Measurements from ENCODE around the gene KANK3. TPM values are rescaled to one million over a fixed set of nuclear protein-coding genes. Genes with fewer than 3 reads are reported as not detected.

The KANK3 gene
- 1.0 TPM for polyA plus RNA-seq (2012; ENCODE audit: insufficient read length, low read depth)

DNA sequence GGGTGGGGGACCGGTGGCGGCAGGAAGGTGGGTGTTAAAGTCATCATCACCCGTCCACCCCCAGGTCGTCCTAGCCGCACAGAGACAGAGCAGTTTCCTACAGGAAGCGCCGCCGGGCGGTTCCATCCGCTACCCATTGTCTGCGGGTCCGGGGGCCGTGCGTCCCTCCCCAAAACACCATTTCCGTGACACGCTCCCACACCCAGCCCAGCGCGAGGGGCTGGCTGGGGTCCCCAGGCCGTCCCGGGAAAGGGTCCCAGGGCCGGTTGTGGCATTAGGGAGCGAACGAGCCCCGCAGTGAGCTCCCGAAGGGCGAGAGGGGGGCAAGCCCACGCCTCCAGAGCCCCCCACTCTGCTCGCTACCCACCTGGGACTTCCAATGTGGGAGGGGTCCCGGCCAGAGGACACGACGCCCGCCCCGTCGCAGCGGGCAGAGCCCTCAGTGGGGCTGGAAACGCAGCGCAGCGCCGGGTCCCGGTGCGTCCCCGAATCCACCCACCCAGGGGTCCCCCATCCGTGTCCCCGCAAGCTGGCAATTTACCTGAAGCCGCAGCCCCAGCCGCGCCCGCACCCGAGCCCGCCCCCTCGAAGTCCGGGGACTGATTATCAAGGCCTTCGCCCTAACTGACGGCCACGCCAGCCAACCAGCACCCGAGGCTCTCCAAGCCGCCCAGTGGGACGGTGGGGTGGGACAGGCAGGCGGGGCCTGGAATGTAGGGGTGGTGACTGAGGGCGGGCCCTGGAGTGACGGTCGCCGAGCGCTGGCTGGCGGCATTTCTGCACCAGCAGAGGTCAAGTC, at the start of gene KANK3:
Gene KANK3, minus strand, starts transcription at position 579 of the 799 bp plus-strand sequence. CDS start 5,434 bp downstream, outside the sequence.
- TF ChIP-seq TAF1 (IDR thresholded peaks at IDR 0.05; ENCODE audit: borderline replicate concordance, insufficient read depth, low read length) (no peak), SIN3A (IDR thresholded peaks at IDR 0.05; ENCODE audit: borderline replicate concordance, insufficient read depth, low read length) (no peak), POLR2AphosphoS5 (IDR thresholded peaks at IDR 0.05; ENCODE audit: low read depth, low read length) (no peak), FOXP2 (optimal IDR thresholded peaks at IDR 0.05; ENCODE audit: borderline replicate concordance, extremely low read depth, extremely low read length, insufficient read depth) (no peak), REST (IDR thresholded peaks at IDR 0.05; ENCODE audit: insufficient read depth in 1 of 2, low read depth in 2 of 2, low read length in 2 of 2) (no peak)

DNA sequence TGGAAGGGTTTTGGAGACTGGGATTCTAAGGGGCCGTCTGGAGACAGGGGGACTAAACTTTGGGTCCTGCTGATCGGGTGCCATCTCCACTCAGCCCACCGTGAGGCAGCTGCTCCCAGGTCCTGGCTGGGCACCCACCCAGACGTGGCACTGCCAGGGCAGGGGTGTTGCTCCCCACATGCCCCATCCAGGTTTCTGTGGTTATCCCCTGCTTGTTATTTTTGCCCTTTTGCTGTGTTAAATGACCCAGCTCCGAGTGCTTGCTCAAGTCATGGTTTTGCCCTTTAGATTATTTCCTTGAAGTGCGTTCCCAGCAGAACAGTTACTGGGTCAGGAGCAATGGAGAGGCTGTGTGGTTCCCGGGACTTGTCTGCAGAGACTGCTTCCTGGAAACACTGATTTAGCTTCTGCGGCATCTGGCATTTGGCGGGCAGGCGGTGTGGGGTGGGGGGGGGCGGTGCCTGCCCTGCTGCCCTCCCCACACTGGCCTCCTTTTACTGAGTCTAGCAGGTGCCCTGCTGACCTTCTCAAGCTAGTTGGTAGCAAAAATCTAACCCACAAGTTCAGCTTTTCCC, 49.0 kb upstream of the KANK3 start:
- no peak for TF ChIP-seq POLR2AphosphoS5 (IDR thresholded peaks at IDR 0.05; ENCODE audit: low read depth, low read length)

GRCh38 chr19:8391198-8392016, 48.3 kb upstream of the KANK3 start:
- TF ChIP-seq FOXP2 (optimal IDR thresholded peaks at IDR 0.05; ENCODE audit: borderline replicate concordance, extremely low read depth, extremely low read length, insufficient read depth), result no peak
- no peak for TF ChIP-seq TAF1 (IDR thresholded peaks at IDR 0.05; ENCODE audit: borderline replicate concordance, insufficient read depth, low read length)
- TF ChIP-seq POLR2AphosphoS5 (IDR thresholded peaks at IDR 0.05; ENCODE audit: low read depth, low read length), result no peak
- TF ChIP-seq REST (IDR thresholded peaks at IDR 0.05; ENCODE audit: insufficient read depth in 1 of 2, low read depth in 2 of 2, low read length in 2 of 2), result no peak
- no peak for TF ChIP-seq SIN3A (IDR thresholded peaks at IDR 0.05; ENCODE audit: borderline replicate concordance, insufficient read depth, low read length)

GRCh38 chr19:8390617-8390981, 47.5 kb upstream of the KANK3 start:
- TF ChIP-seq POLR2AphosphoS5 (IDR thresholded peaks at IDR 0.05; ENCODE audit: low read depth, low read length) (0 out of 2 replicates have a peak, but pooled peaks have one; percentile 15), SIN3A (IDR thresholded peaks at IDR 0.05; ENCODE audit: borderline replicate concordance, insufficient read depth, low read length) (no peak)

DNA sequence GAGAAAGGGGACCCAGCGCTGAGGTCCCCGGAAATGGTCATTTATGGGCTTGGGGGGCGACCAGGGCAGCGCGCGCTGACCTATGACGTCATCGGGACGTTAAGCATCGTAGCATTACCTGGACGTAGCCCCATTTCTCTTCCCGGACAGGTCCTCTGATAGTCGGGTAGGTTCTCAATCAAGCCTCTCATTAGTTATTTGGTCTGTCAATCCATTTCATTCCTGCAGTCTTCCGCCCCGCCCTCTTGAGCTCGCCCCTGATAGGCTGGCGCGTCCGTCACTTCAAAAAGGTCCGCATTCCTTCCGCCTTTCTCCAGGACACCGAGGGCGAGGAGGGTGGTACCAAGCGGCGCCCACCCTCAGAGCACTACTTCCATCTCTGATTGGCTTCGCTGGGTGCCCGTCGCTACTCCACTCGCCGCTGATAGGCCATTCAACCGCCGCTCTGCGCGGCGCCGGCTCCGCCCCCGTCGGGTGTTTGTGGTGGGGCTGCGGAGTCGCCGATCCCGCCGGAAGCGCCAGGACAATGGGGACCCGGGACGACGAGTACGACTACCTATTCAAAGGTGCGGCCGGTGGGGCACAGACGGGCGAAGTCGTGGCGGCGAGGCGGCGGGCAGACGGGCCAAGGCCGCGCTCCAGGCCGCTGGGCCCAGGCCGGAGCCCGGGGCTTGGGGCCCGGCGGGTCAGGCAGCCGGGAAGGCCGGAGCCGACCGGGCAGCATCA, 47.0 kb upstream of the KANK3 start, which contains the start of gene RAB11B:
Gene RAB11B, plus strand, starts transcription at position 470 of the 726 bp plus-strand sequence. Its CDS starts 57 bp downstream, at position 527.
- TF ChIP-seq REST (IDR thresholded peaks at IDR 0.05; ENCODE audit: insufficient read depth in 1 of 2, low read depth in 2 of 2, low read length in 2 of 2) (no peak), FOXP2 (optimal IDR thresholded peaks at IDR 0.05; ENCODE audit: borderline replicate concordance, extremely low read depth, extremely low read length, insufficient read depth) (peak; percentile 13), POLR2AphosphoS5 (IDR thresholded peaks at IDR 0.05; ENCODE audit: low read depth, low read length) (peak; percentile 18; the same call in 1 of the 2 replicates), SIN3A (IDR thresholded peaks at IDR 0.05; ENCODE audit: borderline replicate concordance, insufficient read depth, low read length) (0 out of 2 replicates have a peak, but pooled peaks have one; percentile 20), TAF1 (IDR thresholded peaks at IDR 0.05; ENCODE audit: borderline replicate concordance, insufficient read depth, low read length) (peak; percentile 41; the same call in 1 of the 2 replicates)
